GM12801 (cell line): ENCODE measurements around the gene TBC1D8.

Experiments
- CTCF ChIP-seq: IDR thresholded peaks from one replicate; pipeline ENCODE4 v1.5.1; 2011; ENCODE audit warnings: control low read depth; ENCODE audit not compliant: insufficient read length; ENCODE audit errors: extremely low read depth

TBC1D8 gene

GRCh38 chr2:101149241-101150192 lies 1.7 kb downstream of the TBC1D8 start:
- TF ChIP-seq CTCF = no peak

GRCh38 chr2:101148777-101149176 lies 2.4 kb downstream of the TBC1D8 start:
- no peak for TF ChIP-seq CTCF

- no peak for TF ChIP-seq CTCF
Measured at GRCh38 chr2:101147971-101148370, 3.2 kb downstream of the TBC1D8 start.

DNA sequence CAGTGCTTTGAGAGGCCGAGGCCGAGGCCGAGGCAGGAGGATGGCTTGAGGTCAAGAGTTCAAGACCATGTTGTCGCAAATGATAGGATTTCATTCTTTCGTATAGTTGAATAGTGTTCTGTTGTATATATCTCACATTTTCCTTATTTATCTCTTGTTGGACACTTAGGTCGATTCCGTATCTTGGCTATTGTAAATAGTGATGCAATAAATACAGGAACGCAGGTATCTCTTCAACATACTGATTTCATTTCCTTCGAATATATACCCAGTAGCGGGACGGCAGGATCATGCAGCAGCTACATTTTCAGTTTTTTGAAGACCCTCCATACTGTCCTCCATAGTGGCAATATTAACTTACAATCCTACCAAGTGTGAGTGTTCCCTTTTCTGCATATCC lies 4.1 kb downstream of the TBC1D8 start:
- no peak for TF ChIP-seq CTCF

- no peak for TF ChIP-seq CTCF
Measured at GRCh38 chr2:101146535-101146934, 4.6 kb downstream of the TBC1D8 start.

GRCh38 chr2:101145406-101145805 lies 5.8 kb downstream of the TBC1D8 start:
- TF ChIP-seq CTCF = no peak

GRCh38 chr2:101142163-101142562 lies 9.0 kb downstream of the TBC1D8 start:
- no peak for TF ChIP-seq CTCF
